Hematopoietic multipotent progenitor cell treated with erythropoietin and hydrocortisone succinate and interleukin-3 and kit ligand, for 15 days (in vitro differentiated cells): ENCODE measurements around the gene HIPK2.
"Not testable (repeated sequence)": the region's sequence is repeated elsewhere in the genome, so short reads cannot be mapped to it uniquely, and the experiment has no call there.

Experiments used
- DNase-seq: peaks from one replicate; pipeline ENCODE4 v3.0.0-alpha.2; 2015; ENCODE audit warnings: low spot score

Gene HIPK2

DNA sequence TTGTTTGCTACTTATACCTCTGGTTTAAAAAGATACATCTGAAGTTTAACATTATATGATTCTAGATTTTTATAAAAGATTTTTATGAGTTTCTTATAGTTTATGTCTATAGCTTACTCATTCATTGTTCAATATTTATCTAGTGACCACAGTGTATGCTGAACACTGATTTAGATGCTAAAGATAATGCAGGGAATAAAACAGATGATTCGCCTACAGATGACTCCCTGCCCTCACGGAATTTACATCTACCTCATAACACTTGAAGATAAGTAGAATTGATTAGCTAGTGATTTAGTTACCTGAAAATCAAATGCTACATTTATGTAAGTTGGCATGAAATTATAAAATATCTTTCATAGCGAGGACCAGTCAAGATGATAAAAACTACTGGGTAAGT, 105.8 kb downstream of the HIPK2 start:
- DNase-seq = no peak

- not testable (repeated sequence) for DNase-seq
Measured at GRCh38 chr7:139670662-139671061, 107.1 kb downstream of the HIPK2 start.

- DNase-seq = no peak
Measured at GRCh38 chr7:139669106-139670061, 108.4 kb downstream of the HIPK2 start.

GRCh38 chr7:139667377-139667776, 110.4 kb downstream of the HIPK2 start:
- DNase-seq = no peak

- DNase-seq = no peak
Measured at GRCh38 chr7:139666501-139666900, 111.3 kb downstream of the HIPK2 start.

GRCh38 chr7:139664434-139664833, 113.4 kb downstream of the HIPK2 start:
- no peak for DNase-seq

DNA sequence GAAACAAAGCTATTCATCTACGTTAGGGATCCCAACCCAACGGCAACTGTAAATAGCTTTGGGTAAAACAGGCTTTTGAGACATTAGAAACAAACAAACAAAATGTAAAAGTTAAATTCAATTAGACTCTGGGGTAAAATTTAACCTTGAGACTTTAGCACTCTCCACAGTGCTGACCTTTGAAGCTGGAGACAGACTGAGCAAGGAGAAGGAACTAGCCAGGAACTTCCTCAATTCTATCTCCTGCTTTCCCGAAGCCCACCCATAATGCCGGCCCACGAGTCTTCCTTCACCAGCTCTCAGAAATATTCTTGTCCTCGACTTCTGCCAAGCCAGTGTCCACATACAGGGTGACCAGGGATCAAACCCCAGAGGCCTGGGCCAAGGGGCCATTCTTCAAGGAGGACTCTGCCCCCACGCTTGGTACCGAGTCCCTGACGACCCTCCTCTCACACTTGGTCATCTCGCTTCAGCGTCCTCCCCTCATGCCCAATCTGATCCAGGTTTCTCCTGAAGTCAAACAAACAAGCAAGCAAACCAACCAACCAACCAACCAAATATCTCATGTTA, 114.1 kb downstream of the HIPK2 start:
- DNase-seq = no peak

DNA sequence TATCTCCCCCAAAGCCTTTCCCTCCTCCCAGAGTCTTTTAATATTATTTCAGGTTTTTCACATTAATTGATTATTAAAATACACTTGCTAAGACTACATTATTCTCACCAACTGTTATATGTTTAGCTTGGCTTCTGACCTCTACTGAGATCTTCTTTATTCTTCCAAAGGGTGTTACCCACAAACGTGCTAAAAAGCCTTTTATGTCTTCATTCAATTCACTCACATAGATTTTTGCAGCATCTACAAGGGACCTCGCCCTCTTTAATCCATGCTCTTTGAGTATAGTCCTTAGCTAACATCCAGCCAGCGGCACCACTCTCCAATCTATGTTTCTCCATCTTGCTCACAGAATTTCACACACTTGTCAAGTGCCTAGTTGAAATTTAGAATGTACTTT, 115.9 kb downstream of the HIPK2 start:
- DNase-seq = no peak

- no peak for DNase-seq
Measured at GRCh38 chr7:139661043-139661440, 116.8 kb downstream of the HIPK2 start.

DNA sequence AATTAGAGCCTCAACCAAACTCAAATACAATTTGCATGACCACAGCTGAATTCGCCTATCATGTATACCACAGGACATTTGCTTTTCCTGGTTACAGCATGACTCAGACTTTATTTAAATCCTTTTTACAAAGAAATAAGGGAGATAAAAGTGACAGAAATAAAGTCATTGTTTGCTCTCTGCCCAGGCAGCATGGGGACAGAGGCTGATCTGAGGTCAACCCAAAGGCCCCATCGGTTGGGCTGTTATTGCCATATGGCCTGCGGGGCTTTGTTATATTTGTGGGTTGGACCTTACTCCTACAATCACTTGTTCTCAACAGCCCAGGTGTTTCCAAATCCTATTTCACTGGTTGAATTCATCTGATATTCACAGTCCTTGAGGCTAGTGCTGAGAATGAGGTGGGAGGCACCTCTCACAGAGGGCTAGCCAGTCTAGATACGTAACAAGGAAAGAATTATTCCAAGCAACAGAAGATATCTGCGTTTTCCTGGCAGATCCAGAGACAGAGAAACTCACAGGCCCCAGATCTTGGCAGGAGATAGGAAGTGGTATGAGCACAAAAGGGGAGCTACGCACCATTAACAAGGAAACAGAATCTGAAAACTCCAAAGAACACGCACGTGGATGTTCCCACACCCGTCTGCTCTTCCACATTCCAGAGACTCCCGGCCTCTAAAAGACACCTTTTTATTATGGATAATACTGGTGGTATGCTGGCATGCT, 117.3 kb downstream of the HIPK2 start:
- no peak for DNase-seq

GRCh38 chr7:139659922-139660316, 117.9 kb downstream of the HIPK2 start:
- DNase-seq = no peak

DNA sequence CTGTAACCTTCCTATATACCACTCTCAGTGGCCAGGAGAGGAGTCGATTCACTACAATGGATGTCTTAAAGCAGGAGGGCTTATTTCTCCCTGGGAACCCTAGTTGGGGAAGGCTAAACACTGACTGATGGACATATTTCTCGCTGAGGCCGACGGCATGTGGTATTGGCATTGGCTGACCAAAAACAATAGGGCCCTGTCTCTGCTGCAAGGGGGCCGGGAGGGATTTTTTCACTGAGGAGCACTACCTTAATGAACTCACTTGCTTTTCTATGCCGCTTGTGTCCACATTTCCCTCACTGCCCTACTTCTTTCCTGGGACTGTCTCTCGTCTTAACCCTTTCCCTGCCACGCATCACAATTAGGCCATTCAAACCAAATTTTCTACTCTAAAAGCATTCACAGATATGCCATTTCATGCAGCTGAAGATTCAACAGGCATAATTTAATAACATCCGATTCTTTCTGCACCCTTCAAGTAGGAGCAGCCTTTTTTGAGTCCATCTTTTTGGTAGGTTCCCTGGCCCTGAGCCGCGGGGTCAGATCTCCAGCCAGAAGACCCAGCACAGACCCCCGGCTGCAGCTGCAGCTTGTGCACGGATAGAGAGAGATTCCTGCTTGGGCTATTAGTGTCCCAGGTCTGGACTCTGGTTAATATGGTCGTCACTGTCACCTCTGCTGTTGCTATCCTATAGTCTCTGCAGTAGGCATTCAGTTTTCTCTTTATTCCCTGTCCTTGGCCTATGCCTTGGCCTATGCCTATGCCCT, 118.7 kb downstream of the HIPK2 start:
- DNase-seq = no peak

DNA sequence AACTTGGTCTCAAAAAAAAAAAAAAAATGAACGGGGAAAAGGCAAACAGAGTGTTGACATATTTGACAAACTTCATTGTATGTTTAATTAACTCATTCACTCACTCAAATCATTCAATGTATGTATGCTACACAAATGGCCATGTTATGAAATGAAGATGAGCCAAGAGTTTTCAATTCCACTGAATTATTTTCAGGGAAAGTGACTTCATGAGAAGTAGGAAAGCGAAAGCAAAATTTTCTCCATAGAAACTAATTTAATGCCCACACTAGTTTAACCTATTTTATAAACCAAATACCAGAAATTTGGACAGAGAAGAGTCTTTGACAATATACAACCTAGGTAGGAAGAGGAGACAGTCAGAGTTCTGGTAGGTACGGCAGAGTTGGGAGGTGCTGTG, 119.5 kb downstream of the HIPK2 start:
- DNase-seq = no peak

GRCh38 chr7:139657725-139658124, 120.1 kb downstream of the HIPK2 start:
- DNase-seq = no peak

GRCh38 chr7:139656387-139656786, 121.4 kb downstream of the HIPK2 start:
- no peak for DNase-seq

DNA sequence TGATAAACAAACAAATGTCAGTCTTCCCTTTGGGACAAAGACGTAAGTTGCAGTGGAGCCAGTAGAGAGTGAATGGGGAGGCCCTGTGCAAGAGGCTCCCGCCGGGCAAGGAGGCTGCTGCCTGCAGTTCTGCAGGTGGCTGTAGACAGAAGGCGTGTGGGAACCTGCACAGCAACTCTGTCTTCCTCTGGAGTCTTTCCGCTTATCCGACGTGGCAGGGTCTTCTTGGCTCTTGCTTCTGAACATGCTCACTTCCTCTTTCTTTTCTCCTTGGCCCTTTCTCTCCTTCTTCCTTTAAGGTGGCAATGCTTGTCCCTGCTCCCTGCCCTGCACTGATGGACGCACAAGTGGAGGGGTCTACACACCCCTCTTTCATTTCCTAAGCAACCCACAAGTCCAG, 122.5 kb downstream of the HIPK2 start:
- DNase-seq = no peak

DNA sequence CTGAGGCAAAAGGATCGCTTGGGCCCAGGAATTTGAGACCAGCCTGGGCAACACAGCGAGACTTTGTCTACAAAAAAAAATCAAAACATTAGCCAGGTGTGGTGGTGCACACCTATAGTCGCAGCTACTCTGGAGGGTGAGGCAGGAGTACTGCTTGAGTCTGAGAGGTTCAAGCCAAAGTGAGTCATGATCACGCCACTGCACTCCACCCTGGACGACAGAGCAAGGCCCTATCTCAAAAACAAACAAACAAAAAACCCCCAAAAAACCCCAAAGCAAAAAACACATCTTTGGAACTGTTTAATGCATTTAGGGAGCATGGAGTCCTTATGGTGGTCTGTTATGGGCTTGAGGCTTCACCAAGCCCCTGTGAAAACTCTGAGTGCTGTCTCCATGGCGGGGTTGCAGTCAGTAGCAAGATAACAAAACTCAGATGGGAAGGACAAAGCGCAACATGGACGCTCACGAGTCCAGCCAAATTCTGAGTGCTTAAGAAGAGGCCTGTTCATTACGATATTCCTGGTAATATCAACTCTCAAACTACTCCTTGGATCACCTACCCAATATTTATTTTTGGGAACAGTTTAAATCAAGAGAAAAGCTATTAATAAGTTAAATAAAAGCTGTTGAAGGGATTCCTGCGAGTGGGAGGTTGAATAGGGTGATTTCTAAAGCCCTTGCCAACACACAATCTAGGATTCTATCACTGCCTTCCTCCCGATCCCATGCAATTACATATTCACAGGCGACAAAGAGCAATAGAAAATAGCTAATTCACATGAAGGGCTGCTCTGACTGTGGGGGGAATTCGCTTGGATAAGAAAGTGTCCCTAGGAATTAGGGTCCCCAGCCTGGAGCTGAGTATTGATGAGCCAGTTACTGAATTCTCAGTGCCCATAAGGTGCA, 123.3 kb downstream of the HIPK2 start:
- no peak for DNase-seq

DNA sequence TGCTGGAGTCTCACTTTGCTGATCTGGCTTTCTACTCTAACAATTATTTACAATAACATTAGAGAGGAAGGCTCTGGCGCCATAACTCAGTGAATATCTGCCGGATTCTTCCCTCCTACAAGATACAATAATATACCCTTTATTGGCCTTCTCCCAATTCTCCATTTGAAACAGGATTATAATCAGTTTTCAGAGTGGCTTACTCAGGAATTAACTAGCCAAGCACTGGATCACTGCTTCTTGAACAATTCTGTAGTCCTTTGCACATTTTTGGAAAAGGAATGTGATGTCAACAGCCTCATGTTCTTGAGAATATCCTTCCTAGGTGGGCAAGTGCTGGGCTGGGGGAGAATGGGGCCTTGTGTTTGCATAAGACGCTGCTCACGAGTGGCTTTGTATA, 125.9 kb downstream of the HIPK2 start:
- no peak for DNase-seq

DNA sequence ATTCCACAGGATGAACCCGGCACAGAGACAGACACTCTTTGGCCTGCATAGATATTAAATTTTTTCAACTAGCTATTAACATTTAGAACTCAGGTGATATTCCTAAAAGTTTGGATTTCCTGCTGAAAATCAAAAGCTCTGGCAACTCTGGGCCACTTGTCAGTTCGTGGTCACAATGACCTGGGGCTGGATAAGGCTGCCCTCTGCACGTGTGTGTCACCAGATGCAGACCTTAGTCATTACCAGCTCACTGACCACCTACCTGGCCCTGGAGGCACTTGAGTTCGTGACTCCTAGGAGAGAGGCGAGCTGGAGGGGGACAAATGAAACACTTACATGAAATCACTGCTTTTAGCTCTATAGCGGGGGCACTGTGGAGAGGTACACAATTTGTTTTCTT, 126.5 kb downstream of the HIPK2 start:
- no peak for DNase-seq

DNA sequence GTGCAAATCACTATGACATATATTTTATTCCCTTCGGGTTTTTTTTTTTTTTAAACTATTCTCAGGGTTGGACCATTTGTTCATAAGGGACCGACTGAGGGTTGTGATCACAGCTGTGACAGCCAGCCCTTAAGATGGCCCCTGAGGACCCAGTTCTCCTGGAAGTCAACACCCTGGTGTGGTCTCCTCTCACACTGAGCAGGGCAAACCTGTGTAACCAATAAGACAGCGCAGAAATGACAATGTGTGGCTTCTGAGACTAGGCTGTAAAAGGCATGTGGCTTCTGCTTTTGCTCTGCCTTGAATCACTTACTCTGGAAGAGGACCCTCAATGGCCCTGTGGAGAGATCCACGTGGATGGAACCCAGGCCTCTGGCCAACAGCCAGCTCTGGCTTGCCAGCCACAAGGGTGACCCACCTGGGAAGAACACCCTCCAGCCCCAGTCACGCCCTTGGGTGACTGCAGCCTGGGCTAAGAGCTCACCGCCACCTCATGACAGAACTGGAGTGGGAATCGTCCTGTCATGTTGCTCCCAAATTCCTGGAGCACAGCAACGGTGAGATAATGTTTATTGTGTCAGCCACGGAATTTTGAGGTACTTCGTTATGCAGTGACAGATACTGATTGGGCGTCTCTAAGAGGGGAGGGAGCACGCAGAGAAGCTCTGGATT, 127.2 kb downstream of the HIPK2 start:
- DNase-seq = no peak
